Measurements from ENCODE around the gene MRPL49. TPM values are rescaled to one million over a fixed set of nuclear protein-coding genes. Genes with fewer than 3 reads are reported as not detected.

MRPL49 gene
- total RNA-seq, 1 donor from 2014 or later = 40.8 TPM

- intact Hi-C loops (cut with DNase I) = no loop called here
- Histone ChIP-seq H3K4me1 (peaks cover 30% of the 10 kb centered on the region), H3K36me3 (peaks cover 72% of the 10 kb centered on the region), H3K4me3 (no peak overlapping the region), H3K27me3 (ENCODE audit: low read depth) (no peaks in the 10 kb centered on the region), H3K27ac (no peak overlapping the region), H3K9me3 (no peaks in the 10 kb centered on the region)
- DNase-seq (no peak), ATAC-seq (no peak)
- TF ChIP-seq, protein P1, sequence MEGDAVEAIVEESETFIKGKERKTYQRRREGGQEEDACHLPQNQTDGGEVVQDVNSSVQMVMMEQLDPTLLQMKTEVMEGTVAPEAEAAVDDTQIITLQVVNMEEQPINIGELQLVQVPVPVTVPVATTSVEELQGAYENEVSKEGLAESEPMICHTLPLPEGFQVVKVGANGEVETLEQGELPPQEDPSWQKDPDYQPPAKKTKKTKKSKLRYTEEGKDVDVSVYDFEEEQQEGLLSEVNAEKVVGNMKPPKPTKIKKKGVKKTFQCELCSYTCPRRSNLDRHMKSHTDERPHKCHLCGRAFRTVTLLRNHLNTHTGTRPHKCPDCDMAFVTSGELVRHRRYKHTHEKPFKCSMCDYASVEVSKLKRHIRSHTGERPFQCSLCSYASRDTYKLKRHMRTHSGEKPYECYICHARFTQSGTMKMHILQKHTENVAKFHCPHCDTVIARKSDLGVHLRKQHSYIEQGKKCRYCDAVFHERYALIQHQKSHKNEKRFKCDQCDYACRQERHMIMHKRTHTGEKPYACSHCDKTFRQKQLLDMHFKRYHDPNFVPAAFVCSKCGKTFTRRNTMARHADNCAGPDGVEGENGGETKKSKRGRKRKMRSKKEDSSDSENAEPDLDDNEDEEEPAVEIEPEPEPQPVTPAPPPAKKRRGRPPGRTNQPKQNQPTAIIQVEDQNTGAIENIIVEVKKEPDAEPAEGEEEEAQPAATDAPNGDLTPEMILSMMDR (IDR thresholded peaks at IDR 0.05) = no peak
These were observed 2.5 kb downstream of the MRPL49 start for GRCh38 chr11:65124480-65125196.

DNA sequence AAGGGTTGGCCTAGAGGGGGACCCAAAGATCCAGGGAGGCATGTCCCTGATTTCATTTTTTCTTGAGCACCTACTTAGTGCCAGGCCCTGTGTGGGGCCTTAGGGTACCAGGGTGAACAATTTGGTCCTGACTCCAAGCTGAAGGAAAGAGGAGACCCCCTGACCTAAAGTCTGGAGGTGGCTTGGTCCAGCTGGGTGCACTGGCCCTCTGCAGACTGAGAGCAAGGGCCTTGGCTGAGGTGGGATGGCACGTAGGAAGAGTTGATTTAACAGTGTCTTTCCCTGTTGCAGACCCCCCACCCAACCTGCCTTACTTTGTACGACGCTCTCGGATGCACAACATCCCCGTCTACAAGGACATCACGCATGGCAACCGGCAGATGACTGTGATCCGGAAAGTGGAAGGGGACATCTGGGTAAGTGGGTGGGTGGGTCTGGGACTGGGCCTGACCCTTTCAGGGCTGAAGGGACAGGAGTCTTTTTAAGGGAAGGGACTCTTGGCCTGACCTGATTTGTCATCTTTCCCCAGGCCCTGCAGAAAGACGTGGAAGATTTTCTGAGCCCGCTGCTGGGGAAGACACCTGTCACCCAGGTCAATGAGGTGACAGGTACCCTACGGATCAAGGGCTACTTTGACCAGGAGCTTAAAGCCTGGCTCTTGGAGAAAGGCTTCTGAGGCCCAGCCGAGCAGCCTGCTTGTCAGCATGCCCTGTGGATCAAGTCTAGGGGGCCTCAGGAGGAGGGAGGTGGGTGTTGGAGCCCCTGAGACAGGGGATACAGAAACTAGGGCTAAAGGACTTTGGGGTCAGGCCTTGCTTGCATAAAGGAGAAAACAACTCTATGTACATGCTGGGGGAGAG is 3.3 kb downstream of the MRPL49 start:
- ATAC-seq (no peak), DNase-seq (no peak)
- H3K4me3 ChIP-seq = no peak overlapping the region
- peaks cover 72% of the 10 kb centered on the region for H3K36me3 ChIP-seq
- TF ChIP-seq, protein P1 (IDR thresholded peaks at IDR 0.05) = no peak
- intact Hi-C loops (cut with DNase I) = no loop called here
- peaks cover 22% of the 10 kb centered on the region for H3K4me1 ChIP-seq
- H3K27me3 ChIP-seq (ENCODE audit: low read depth) = no peaks in the 10 kb centered on the region
- no peaks in the 10 kb centered on the region for H3K9me3 ChIP-seq
- H3K27ac ChIP-seq = no peak overlapping the region

GRCh38 chr11:65126624-65127274 is 4.6 kb downstream of the MRPL49 start:
- no peak overlapping the region for H3K27ac ChIP-seq
- TF ChIP-seq, protein P1 (IDR thresholded peaks at IDR 0.05) = no peak
- peaks cover 78% of the 10 kb centered on the region for H3K36me3 ChIP-seq
- peaks cover 11% of the 10 kb centered on the region for H3K4me1 ChIP-seq
- no peak overlapping the region for H3K4me3 ChIP-seq
- no peaks in the 10 kb centered on the region for H3K9me3 ChIP-seq
- no peaks in the 10 kb centered on the region for H3K27me3 ChIP-seq (ENCODE audit: low read depth)
- intact Hi-C loops (cut with DNase I) = no loop called here
- no peak for DNase-seq
- ATAC-seq = no peak

- Histone ChIP-seq H3K4me3 (no peak overlapping the region), H3K4me1 (peaks cover 15% of the 10 kb centered on the region), H3K27ac (no peak overlapping the region), H3K27me3 (ENCODE audit: low read depth) (no peaks in the 10 kb centered on the region), H3K36me3 (peaks cover 86% of the 10 kb centered on the region), H3K9me3 (no peaks in the 10 kb centered on the region)
- intact Hi-C loops (cut with DNase I) = no loop called here
- DNase-seq (no peak), ATAC-seq (no peak)
- TF ChIP-seq, protein P1 (IDR thresholded peaks at IDR 0.05) = no peak
These were observed 5.5 kb downstream of the MRPL49 start for GRCh38 chr11:65127473-65128181.
